NT2/D1 (cell line): Measurements from ENCODE around the gene EIF4E2.

Experiments
- YY1 ChIP-seq: IDR thresholded peaks from 2 replicates; pipeline ENCODE4 v1.6.1; 2011; ENCODE audit not compliant: insufficient read length, insufficient read depth
- ZNF274 ChIP-seq: IDR thresholded peaks from 2 replicates; pipeline ENCODE4 v1.6.1; 2011; ENCODE audit warnings: mild to moderate bottlenecking, low read depth, low read length

DNA sequence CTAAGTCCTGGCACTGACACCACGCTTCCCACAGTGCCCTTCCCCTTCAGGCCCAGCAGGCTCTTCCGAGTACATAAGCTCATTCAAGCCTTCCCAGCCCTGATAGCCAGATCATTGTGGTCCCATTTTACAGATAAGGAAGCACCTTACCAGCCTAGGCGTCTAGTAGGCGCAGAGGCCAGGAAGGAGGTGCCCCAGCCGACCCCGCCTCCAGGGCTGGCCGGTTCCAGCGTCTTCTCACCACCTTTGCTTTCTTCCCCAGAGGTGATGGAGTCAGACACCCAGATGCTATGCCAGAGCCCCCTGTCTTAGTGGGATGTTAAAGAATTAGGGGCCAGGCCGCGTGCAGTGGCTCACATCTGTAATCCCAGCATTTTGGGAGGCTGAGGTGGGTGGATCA lies 54.0 kb downstream of the EIF4E2 start:
- no peak for TF ChIP-seq ZNF274
- no peak for TF ChIP-seq YY1
